HG03103 (cell line): ENCODE data around the gene WSB2.
"Not testable (repeated sequence)": the region's sequence is repeated elsewhere in the genome, so short reads cannot be mapped to it uniquely, and the experiment has no call there.

Experiments used
- ATAC-seq: cut with Tn5 transposase; IDR thresholded peaks from one replicate; pipeline ENCODE4 v1.9.1; 2021; ENCODE audit warnings: low read depth; ENCODE audit not compliant: unreplicated experiment

The WSB2 gene

GRCh38 chr12:118036672-118037411 is 24.1 kb downstream of the WSB2 start:
- no peak for ATAC-seq

GRCh38 chr12:118035190-118036041 is 25.6 kb downstream of the WSB2 start:
- ATAC-seq, result peak; percentile 70

DNA sequence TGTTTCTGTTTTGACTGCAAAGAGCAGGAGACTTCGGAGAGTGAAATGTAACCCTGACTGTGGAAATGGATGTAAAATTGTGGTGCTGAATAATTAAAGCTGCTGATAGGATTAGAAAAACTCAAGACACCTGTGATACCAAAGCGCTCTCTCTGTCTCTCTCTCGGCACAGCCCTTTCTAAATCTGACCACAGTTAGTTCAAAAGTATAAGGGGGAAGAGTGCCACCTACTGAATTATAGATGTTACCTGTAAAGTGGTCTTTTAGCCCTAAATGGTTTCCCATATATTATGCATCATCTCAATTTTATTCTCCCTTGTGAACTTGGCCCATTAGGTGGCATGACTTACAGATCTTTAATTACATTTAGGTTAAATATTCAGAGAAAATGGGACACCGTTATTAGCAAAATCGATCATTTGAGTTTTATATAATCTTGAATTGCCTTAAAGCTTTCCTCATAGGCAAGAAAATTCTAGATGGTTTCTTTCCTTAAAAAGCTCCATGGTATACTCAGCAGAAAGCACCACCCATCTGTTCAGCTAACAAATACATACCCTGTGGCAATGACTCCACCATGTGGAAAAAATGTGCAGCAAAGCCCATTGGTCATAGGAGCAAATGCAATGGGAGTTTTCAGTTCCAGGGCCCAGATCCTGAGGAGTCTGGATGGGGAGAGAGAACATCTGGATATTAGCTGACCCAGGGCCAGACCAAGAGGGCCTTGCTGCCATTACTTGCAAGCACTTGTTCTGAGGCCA is 26.4 kb downstream of the WSB2 start:
- ATAC-seq, result no peak

DNA sequence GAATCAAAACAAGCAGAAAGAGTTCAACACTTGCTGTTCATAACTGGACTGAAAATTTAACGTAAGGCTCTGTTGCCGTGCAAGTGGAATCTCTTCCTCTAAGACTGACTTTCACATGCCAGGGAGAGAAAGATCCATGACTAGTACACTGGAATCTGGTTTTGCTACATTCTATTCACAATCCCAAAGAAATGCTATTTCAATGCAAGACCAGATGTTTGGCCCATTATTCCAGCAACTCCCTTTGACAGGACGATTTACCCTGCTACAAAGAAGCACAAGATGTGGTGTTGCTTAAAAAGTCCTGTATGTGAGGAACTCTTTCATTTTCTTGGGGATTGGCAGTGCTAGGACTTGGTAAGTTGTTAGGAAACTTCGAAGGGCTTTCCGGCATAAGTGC is 27.1 kb downstream of the WSB2 start:
- ATAC-seq, result no peak

- no peak for ATAC-seq
These were observed 27.7 kb downstream of the WSB2 start for GRCh38 chr12:118033323-118033722.

GRCh38 chr12:118032188-118032587 is 28.8 kb downstream of the WSB2 start:
- ATAC-seq, result no peak

- no peak for ATAC-seq
These were observed 31.8 kb downstream of the WSB2 start for GRCh38 chr12:118029166-118029565.

- no peak for ATAC-seq
These were observed 35.8 kb downstream of the WSB2 start for GRCh38 chr12:118025168-118025567.

- ATAC-seq, result no peak
These were observed 37.6 kb downstream of the WSB2 start for GRCh38 chr12:118023301-118023860.

GRCh38 chr12:118022728-118023109 is 38.3 kb downstream of the WSB2 start:
- ATAC-seq, result no peak

- ATAC-seq, result not testable (repeated sequence)
These were observed 38.8 kb downstream of the WSB2 start for GRCh38 chr12:118022097-118022727.

GRCh38 chr12:118020036-118020435 is 40.9 kb downstream of the WSB2 start:
- no peak for ATAC-seq

DNA sequence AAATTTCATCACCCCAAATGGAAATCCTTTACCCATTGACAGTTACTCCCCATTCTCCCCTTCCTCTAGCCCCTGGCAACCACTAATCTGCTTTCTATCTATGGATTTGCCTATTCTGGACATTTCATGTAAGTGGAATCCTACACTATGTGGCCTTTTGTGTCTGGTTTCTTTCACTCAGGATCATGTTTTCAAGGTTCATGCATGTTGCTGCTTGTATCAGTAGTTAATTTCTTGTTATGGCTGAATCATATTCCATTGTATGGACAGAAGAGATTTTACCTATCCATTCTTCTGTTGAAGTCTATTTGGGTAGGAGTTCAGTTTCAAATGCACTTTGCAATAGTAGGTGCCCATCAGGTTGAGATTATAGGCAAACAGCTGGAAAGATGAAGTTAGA is 43.1 kb downstream of the WSB2 start:
- no peak for ATAC-seq

DNA sequence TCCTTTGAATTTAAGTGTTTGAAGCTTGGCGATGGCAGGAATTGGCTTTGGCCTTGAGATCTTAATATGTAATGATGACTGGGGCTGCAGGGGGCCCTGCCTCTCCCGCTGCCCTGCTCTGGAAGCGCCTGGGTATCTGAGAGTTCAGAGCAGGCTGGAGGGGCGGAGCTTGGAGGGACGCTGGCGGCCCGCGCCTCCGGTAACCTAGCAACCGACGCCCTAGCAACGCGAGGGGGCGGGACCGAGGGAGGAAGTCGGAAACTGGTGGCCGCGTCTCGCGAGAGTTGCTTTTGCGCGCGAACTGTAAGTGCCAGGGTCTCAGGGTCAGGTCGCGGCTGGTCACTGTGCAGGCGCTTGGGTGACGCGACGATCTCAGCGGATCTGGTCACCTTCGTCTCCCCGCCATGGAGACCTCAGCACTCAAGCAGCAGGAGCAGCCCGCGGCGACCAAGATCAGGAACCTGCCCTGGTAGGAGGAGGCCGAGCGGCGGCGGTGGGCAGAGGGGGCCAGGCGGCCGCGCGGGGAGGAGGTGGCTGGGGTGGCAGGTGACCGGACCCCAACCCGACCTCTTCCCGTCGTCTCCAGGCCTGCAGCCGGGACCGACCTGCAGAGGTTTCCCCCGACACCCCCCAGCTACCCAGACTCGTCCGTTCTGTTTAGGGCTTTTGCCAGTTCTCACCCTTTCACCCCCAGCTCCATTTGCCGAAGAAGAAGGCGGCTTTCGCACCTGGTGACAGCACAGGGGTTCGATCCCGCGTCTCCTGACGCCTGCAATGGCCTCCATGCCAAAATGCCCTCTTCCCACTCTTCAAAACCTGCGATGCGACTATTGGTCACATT is 44.3 kb downstream of the WSB2 start, which contains the start of gene RFC5:
Gene RFC5 (plus strand): TSS at position 280 of the 841 bp plus-strand sequence. CDS start 125 bp downstream, at position 405.
- ATAC-seq, result peak; percentile 98

DNA sequence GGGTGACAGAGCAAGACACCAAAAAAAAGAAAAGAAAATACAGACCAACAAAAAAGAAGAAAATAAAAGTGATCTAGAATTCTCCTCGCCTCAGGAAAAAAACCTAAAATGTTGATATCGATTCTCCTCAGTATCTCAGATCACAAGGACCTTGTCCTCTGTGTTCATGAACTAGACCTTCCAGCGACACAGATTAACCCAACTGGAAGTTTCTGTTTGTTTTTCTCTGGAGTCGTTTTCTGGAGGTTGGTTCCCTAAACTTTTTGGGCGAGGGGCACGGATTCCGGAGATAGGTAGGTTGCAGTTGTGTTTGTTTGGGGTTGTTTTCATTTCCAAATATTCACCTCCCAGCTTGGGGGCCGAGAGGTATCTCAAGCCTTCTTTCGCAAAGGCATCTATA is 45.0 kb downstream of the WSB2 start:
- ATAC-seq, result no peak

DNA sequence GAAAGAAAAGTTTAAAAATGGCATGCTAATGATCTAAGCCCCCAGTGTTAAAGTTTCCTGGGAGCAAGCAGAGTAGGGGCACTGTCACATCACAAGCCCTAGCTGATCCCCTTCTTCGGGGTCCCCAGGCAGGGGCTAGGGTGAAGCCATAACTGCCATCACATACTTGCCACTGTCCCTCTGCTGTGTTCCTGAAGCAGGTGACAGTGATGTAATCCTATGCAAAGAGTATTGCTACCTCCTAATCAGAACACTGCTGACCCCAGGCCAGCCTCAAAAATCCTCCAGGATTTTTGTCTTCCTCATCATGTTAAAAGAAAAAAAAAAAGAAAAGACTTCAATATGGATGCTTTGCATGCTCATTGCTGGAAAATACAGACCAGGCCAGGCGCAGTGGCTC is 45.7 kb downstream of the WSB2 start:
- ATAC-seq, result no peak

GRCh38 chr12:118013283-118013682 is 47.7 kb downstream of the WSB2 start:
- ATAC-seq, result no peak

DNA sequence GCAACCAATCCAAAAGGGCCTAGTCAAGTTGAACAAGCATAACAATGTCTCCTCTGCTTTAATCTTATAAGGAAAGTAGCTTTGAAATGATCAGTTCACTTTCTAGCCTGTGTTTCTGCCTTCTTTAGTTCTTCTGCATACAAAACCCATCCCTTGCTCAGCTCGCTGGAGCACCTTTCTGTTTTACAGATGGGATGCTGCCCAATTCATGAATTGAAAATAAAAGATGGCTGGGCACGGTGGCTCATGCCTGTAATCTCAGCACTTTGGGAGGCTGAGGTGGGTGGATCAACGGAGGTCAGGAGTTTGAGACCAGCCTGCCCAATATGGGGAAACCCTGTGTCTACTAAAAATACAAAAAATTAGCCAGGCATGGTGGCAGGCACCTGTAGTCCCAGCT is 49.0 kb downstream of the WSB2 start:
- no peak for ATAC-seq

DNA sequence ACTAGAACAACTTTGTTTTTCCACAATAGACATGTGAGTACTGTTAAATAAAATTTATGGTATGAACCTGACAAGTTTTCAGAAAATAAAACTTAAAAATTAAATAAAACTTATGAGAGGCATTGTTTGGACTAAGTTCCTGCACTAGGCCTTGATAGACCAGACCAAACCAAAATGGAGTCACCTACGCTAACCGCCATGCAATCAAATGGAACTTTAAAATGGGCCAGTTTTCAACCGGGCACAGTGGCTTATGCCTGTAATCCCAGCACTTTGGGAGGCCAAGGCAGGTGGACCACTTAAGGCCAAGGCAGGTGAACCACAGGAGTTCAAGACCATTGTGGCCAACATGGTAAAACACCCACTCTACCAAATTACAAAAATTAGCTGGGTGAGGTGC is 49.6 kb downstream of the WSB2 start:
- no peak for ATAC-seq
